IMR-90 (cell line): ENCODE data around the gene RPS27L. TPM values are rescaled to one million over a fixed set of nuclear protein-coding genes. Genes with fewer than 3 reads are reported as not detected.

Experiments
- ATAC-seq: fragments of 200-7000 bp; cut with Tn5 transposase; 2 replicates; pipeline ENCODE4 v1.9.1; 2020; ENCODE audit warnings: low read depth, mild to moderate bottlenecking, moderate library complexity
- BruUV-seq: library from RNA; stranded (reverse); fragments of 400-500 nt; replicated peaks from 2 replicates; lab custom pipeline; 2021; lab: Mats Ljungman, UMichigan
- CTCF ChIA-PET: fragments of 300-600 bp; formaldehyde crosslinking; extraction: SDS; loops from one replicate; lab custom pipeline; 2021; ENCODE audit warnings: antibody characterized with exemption; lab: Yijun Ruan, JAX
- POLR2A ChIA-PET: fragments of 300-600 bp; sonication (Branson Sonifier 250); formaldehyde crosslinking; loops from one replicate; lab custom pipeline; 2022; ENCODE audit warnings: antibody characterized with exemption; ENCODE audit not compliant: unreplicated experiment; lab: Charles Lee
- DNase-seq: peaks from one replicate; pipeline ENCODE4 v3.0.0; 2013
- H2AFZ ChIP-seq: replicated peaks from 2 replicates; pipeline ENCODE3; 2013; ENCODE audit warnings: low read length, mild to moderate bottlenecking; ENCODE audit not compliant: poor library complexity
- H2AK5ac ChIP-seq: 2 replicates; pipeline ENCODE4 v1.6.1; 2013; ENCODE audit warnings: low read depth, low read length, inconsistent platforms
- H2AK9ac ChIP-seq: replicated peaks from 2 replicates; pipeline ENCODE3; 2013; ENCODE audit warnings: mild to moderate bottlenecking, low read depth, low read length, moderate library complexity; ENCODE audit not compliant: poor library complexity
- H2BK120ac ChIP-seq: 2 replicates; pipeline ENCODE4 v1.6.1; 2013; ENCODE audit warnings: low read depth, low read length, inconsistent platforms
- H2BK15ac ChIP-seq: 3 replicates; pipeline ENCODE4 v1.6.1; 2013; ENCODE audit warnings: low read depth, low read length, inconsistent platforms
- H2BK20ac ChIP-seq: 2 replicates; pipeline ENCODE4 v1.6.1; 2013; ENCODE audit warnings: low read depth, mild to moderate bottlenecking, inconsistent platforms, low read length, moderate library complexity
- H2BK5ac ChIP-seq: 2 replicates; pipeline ENCODE4 v1.6.1; 2013; ENCODE audit warnings: mild to moderate bottlenecking, low read depth, low read length, inconsistent platforms; ENCODE audit not compliant: poor library complexity, severe bottlenecking
- H3K14ac ChIP-seq: replicated peaks from 2 replicates; pipeline ENCODE4 v1.6.1; 2013; ENCODE audit warnings: low read depth, low read length, inconsistent platforms
- H3K18ac ChIP-seq: 2 replicates; pipeline ENCODE4 v1.6.1; 2013; ENCODE audit warnings: low read depth, low read length, control low read depth
- H3K23ac ChIP-seq: 2 replicates; pipeline ENCODE4 v1.6.1; 2013; ENCODE audit warnings: low read depth, low read length, inconsistent platforms
- H3K27ac ChIP-seq: 2 replicates; pipeline ENCODE4 v1.5.1; 2013; ENCODE audit warnings: mild to moderate bottlenecking, control low read depth, low read length; ENCODE audit not compliant: insufficient read depth
- H3K27me3 ChIP-seq: 2 replicates; pipeline ENCODE4 v1.6.1; 2013; ENCODE audit warnings: low read length; ENCODE audit not compliant: control insufficient read depth, insufficient read depth
- H3K36me3 ChIP-seq: 2 replicates; pipeline ENCODE4 v1.6.1; 2013; ENCODE audit warnings: low read length, mixed read lengths; ENCODE audit not compliant: control insufficient read depth, insufficient read depth
- H3K4ac ChIP-seq: 2 replicates; pipeline ENCODE4 v1.6.1; 2013; ENCODE audit warnings: low read depth, low read length, inconsistent platforms
- H3K4me1 ChIP-seq: 2 replicates; pipeline ENCODE4 v1.6.1; 2013; ENCODE audit warnings: low read length, mixed read lengths; ENCODE audit not compliant: control insufficient read depth, insufficient read depth
- H3K4me2 ChIP-seq: 2 replicates; pipeline ENCODE4 v1.6.1; 2013; ENCODE audit warnings: low read depth, mild to moderate bottlenecking, control low read depth, low read length, moderate library complexity
- H3K4me3 ChIP-seq: 2 replicates; pipeline ENCODE4 v1.5.1; 2013; ENCODE audit warnings: low read depth, mild to moderate bottlenecking, control low read depth, low read length, moderate library complexity; ENCODE audit not compliant: insufficient read depth
- H3K56ac ChIP-seq: 2 replicates; pipeline ENCODE4 v1.6.1; 2013; ENCODE audit warnings: low read length, inconsistent platforms; ENCODE audit not compliant: insufficient read depth; ENCODE audit errors: extremely low read depth
- H3K79me1 ChIP-seq, 2 experiments: 2 replicates each; pipeline ENCODE4 v1.6.1; 2013; ENCODE audit warnings: low read length in 2 of 2, inconsistent platforms in 1 of 2, low read depth in 1 of 2
- H3K9ac ChIP-seq: 2 replicates; pipeline ENCODE4 v1.6.1; 2013; ENCODE audit warnings: low read depth, low read length, control low read depth
- H3K9me1 ChIP-seq: 2 replicates; pipeline ENCODE4 v1.6.1; 2013; ENCODE audit warnings: low read length, inconsistent platforms; ENCODE audit not compliant: insufficient read depth
- H3K9me3 ChIP-seq: 2 replicates; pipeline ENCODE4 v1.6.1; 2013; ENCODE audit warnings: low read length; ENCODE audit not compliant: control insufficient read depth, insufficient read depth
- H4K20me1 ChIP-seq: 2 replicates; pipeline ENCODE4 v1.6.1; 2013; ENCODE audit warnings: low read length, inconsistent platforms; ENCODE audit not compliant: insufficient read depth
- H4K5ac ChIP-seq: 2 replicates; pipeline ENCODE4 v1.6.1; 2013; ENCODE audit warnings: mild to moderate bottlenecking, low read depth, low read length, control low read depth
- H4K8ac ChIP-seq, 2 experiments: 2 replicates each; pipeline ENCODE4 v1.6.1; 2013; ENCODE audit warnings: low read depth in 2 of 2, low read length in 2 of 2, control low read depth in 1 of 2, inconsistent platforms in 1 of 2
- H4K91ac ChIP-seq: 2 replicates; pipeline ENCODE4 v1.6.1; 2013; ENCODE audit warnings: low read depth, low read length, inconsistent platforms; ENCODE audit not compliant: insufficient read depth
- BHLHE40 ChIP-seq: fragments of 150-350 bp; IDR thresholded peaks from 2 replicates; pipeline ENCODE4 v1.6.1; 2016; ENCODE audit warnings: mild to moderate bottlenecking, low read depth, low read length
- CEBPB ChIP-seq: IDR thresholded peaks from 2 replicates; pipeline ENCODE4 v1.6.1; 2012; ENCODE audit warnings: low read depth, low read length, improper control_type of control experiment
- CHD1 ChIP-seq: IDR thresholded peaks from 2 replicates; pipeline ENCODE4 v1.6.1; 2012; ENCODE audit warnings: low read depth, low read length, improper control_type of control experiment
- CTCF ChIP-seq: conservative IDR thresholded peaks from 2 replicates; pipeline ENCODE4 v1.5.1; 2012; ENCODE audit warnings: mild to moderate bottlenecking, low read depth, low read length, improper control_type of control experiment
- ELK1 ChIP-seq: fragments of 150-350 bp; IDR thresholded peaks from 2 replicates; pipeline ENCODE4 v1.6.1; 2016; ENCODE audit warnings: low read depth, mild to moderate bottlenecking, low read length, moderate library complexity, borderline replicate concordance
- FOS ChIP-seq: fragments of 150-350 bp; IDR thresholded peaks from 2 replicates; pipeline ENCODE4 v1.6.1; 2016; ENCODE audit warnings: low read depth, low read length
- MAFK ChIP-seq: IDR thresholded peaks from 2 replicates; pipeline ENCODE4 v1.6.1; 2012; ENCODE audit warnings: low read depth, low read length, improper control_type of control experiment
- MAZ ChIP-seq: IDR thresholded peaks from 2 replicates; pipeline ENCODE4 v1.6.1; 2012; ENCODE audit warnings: low read depth, mild to moderate bottlenecking, low read length, improper control_type of control experiment, moderate library complexity, borderline replicate concordance
- MXI1 ChIP-seq: IDR thresholded peaks from 2 replicates; pipeline ENCODE4 v1.6.1; 2012; ENCODE audit warnings: low read depth, mild to moderate bottlenecking, low read length, moderate library complexity, borderline replicate concordance
- NFE2L2 ChIP-seq: fragments of 150-350 bp; IDR thresholded peaks from 2 replicates; pipeline ENCODE4 v1.6.1; 2016; ENCODE audit warnings: low read depth, mild to moderate bottlenecking, low read length
- POLR2A ChIP-seq: IDR thresholded peaks from 2 replicates; pipeline ENCODE4 v1.6.1; 2012; ENCODE audit warnings: mild to moderate bottlenecking, low read depth, low read length
- RAD21 ChIP-seq: IDR thresholded peaks from 2 replicates; pipeline ENCODE4 v1.6.1; 2012; ENCODE audit warnings: low read length, improper control_type of control experiment
- RCOR1 ChIP-seq: IDR thresholded peaks from 2 replicates; pipeline ENCODE4 v1.6.1; 2012; ENCODE audit warnings: mild to moderate bottlenecking, low read length, improper control_type of control experiment; ENCODE audit not compliant: insufficient replicate concordance
- USF2 ChIP-seq: fragments of 150-350 bp; IDR thresholded peaks from 2 replicates; pipeline ENCODE4 v1.6.1; 2017; ENCODE audit warnings: mild to moderate bottlenecking, antibody characterized with exemption, low read length, low read depth
- WGBS, 2 experiments: methylation state at CpG; one replicate each; pipeline versions ENCODE4 v1.1.5 to v1.1.7; 2013; ENCODE audit warnings: missing lambda C conversion rate in 2 of 2; ENCODE audit not compliant: insufficient read length in 1 of 2; ENCODE audit errors: extremely low coverage in 2 of 2; 5-methylcytosine and 5-hydroxymethylcytosine counted together
- dilution Hi-C: fragments of 300-500 bp; cut with HindIII; formaldehyde crosslinking; loops from one replicate; pipeline ENCODE4 v1.14.3; 2018; ENCODE audit warnings: low sequenced_read_pairs; ENCODE audit not compliant: unreplicated experiment
- in situ Hi-C: fragments of 300-500 bp; cut with MboI; formaldehyde crosslinking; loops from 3 replicates; pipeline ENCODE4 v1.14.3; 2019; ENCODE audit warnings: low sequenced_read_pairs, inconsistent platforms, mixed read lengths
- intact Hi-C: fragments of 100-400 bp; cut with micrococcal nuclease; formaldehyde crosslinking; loops from 2 replicates; pipeline ENCODE4 v1.10.0; 2022
- polyA plus RNA-seq, 3 experiments: library from polyadenylated mRNA; depleted of rRNA; stranded (reverse); fragments of >200 nt; gene quantifications; 2 replicates each; pipeline ENCODE4 v1.2.3, GENCODE V29; 2012; ENCODE audit warnings: low replicate concordance in 1 of 3
- total RNA-seq: library from RNA; depleted of rRNA; stranded (reverse); fragments of >200 nt; gene quantifications from 2 replicates; pipeline ENCODE4 v1.2.3, GENCODE V29; 2012

Gene RPS27L
- total and polyA plus RNA-seq, 2 of the 4 experiments (the other 2 are of a cell fraction): 53.1 to 302 TPM

GRCh38 chr15:63156086-63156710 lies 1.1 kb downstream of the RPS27L start:
- H2BK120ac ChIP-seq: peak overlapping the region; percentile 84
- peak overlapping the region; percentile 94 for H2AFZ ChIP-seq
- no peaks in the 10 kb centered on the region for H4K20me1 ChIP-seq
- no CpG with 5 or more reads among the region's 10 CpGs for WGBS, 2 experiments
- H2AK9ac ChIP-seq: peak overlapping the region; percentile 100
- TF ChIP-seq MAZ: no peak
- TF ChIP-seq CTCF: no peak
- no peak for TF ChIP-seq RCOR1
- no peak for TF ChIP-seq RAD21
- no peak for TF ChIP-seq BHLHE40
- no peak for TF ChIP-seq USF2
- TF ChIP-seq ELK1: no peak
- no peak for TF ChIP-seq FOS
- TF ChIP-seq MAFK: no peak
- no peak for TF ChIP-seq CEBPB
- TF ChIP-seq NFE2L2: no peak
- no peak for TF ChIP-seq POLR2A
- TF ChIP-seq MXI1: no peak
- no peak for TF ChIP-seq CHD1
- H3K27ac ChIP-seq: peak overlapping the region; percentile 95
- ChIA-PET CTCF (no interaction called here), POLR2A (interaction anchor here (0.6 to 1.2 kb wide), 3 partner anchors 9 to 108 kb away, joined by 3 to 4 read pairs (median 4); no protein-coding TSS in a partner anchor)
- DNase-seq: no peak
- peak overlapping the region; percentile 98 for H3K14ac ChIP-seq
- peaks cover 4% of the 10 kb centered on the region for H3K4me1 ChIP-seq
- in situ Hi-C loops (loop anchor here (25.0 kb wide), 1 partner anchor 256 kb away; no protein-coding TSS in a partner anchor), intact Hi-C loops (loop anchor here (2.0 to 5.0 kb wide), 6 partner anchors 36 to 247 kb away; partner anchors contain the start of gene APH1B), dilution Hi-C loops (no loop called here)
- peak overlapping the region; percentile 97 for H3K4me3 ChIP-seq
- H3K23ac ChIP-seq: peak overlapping the region; percentile 100
- H4K91ac ChIP-seq: peak overlapping the region; percentile 94
- H3K4ac ChIP-seq: peak overlapping the region; percentile 99
- peak overlapping the region; percentile 100 for H3K4me2 ChIP-seq
- ATAC-seq: no peak
- peak overlapping the region; percentile 91 for H2BK5ac ChIP-seq
- H2BK15ac ChIP-seq: peak overlapping the region; percentile 71; the same call in 2 of the 3 replicates
- H3K36me3 ChIP-seq: peaks cover 20% of the 10 kb centered on the region
- H3K18ac ChIP-seq: peak overlapping the region; percentile 100
- no peaks in the 10 kb centered on the region for H3K9me3 ChIP-seq
- no peaks in the 10 kb centered on the region for H3K27me3 ChIP-seq
- H2BK20ac ChIP-seq: peak overlapping the region; percentile 46
- peak overlapping the region; percentile 98 for H3K56ac ChIP-seq
- peak overlapping the region; percentile 97 for H3K9ac ChIP-seq
- 0 out of 2 replicates have a peak, but pooled peaks cover 3% of the 10 kb centered on the region for H3K9me1 ChIP-seq
- peak overlapping the region; percentile 99 for H4K5ac ChIP-seq
- H3K79me1 ChIP-seq: peaks cover 16 to 43% of the 10 kb centered on the region in 2 experiments
- no TSS peak for BruUV-seq
- H4K8ac ChIP-seq: peak overlapping the region; percentile 53 to 95
- peak overlapping the region; percentile 83 for H2AK5ac ChIP-seq
